Activated CD8-positive, alpha-beta memory T cell treated with anti-CD3 and anti-CD28 coated beads for 1 hour (primary cell): ENCODE measurements around the gene ENOX1.

ENCODE experiments used
- DNase-seq, 2 donors: peaks; one replicate each; pipeline ENCODE4 v3.0.0-alpha.2; 2020; ENCODE audit warnings: low read depth in 1 of 2; ENCODE audit errors: extremely low read depth in 1 of 2

ENOX1 gene

GRCh38 chr13:43749503-43749902, 37.3 kb downstream of the ENOX1 start:
- no peak for DNase-seq

- DNase-seq: no peak
Observed at GRCh38 chr13:43744261-43745031, 42.3 kb downstream of the ENOX1 start.

DNA sequence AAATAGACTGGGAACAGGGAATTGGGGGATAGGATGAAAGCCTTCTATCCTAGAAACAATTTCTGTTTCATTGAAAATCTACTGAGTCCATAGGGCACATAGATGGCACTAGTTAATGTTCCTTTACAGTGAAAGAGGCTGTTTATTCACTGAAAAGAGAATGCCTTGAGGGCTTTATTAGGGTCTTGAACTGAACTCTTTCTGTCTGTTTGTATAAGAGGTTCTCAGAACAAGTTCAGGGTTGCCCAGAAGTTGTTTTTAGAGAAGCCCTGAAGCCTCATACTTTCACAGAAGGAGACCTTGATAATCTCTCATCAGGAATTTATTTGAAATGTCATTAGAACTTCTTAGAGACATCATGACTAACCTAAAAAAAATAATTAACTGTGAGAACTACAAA, 43.9 kb downstream of the ENOX1 start:
- no peak for DNase-seq

- no peak for DNase-seq
Observed at GRCh38 chr13:43737392-43737923, 49.3 kb downstream of the ENOX1 start.

DNA sequence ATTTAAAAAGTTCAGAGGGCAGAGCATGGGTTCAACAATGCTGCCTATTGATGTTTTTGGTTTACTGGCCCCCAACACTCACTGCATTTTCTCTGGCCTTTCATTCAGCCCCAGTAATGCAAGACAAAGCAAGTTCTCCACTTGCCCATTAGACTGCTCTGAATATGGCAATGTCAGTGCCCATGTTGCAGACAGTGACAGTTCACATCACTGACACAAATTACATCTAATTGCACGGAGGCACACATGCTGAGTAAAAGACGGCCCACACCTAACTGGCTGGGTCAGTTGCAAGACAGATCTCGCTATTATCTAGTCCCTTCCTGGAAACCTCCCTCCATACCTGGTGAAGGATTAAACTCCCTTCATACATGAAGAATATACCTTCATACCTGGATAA, 54.0 kb downstream of the ENOX1 start:
- DNase-seq: no peak

DNA sequence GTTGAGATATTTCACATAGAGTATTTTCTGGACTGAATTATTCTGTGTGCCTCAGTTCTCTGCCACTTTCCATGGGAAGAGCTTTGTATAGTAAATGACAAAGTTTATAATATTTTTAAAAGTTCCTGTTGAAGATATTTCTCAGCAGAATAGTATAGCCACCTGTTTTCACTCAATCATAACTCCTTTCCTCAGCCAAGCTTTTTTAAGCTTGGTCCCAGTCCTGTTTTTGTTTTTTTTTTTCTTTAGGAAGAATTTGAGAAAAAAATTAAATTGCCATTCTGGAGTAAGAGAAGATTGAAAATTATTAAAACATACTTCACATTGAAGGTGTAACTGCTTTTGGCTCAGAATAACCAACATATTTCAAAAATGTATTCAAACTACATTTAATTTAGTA, 55.5 kb downstream of the ENOX1 start:
- DNase-seq: no peak

DNA sequence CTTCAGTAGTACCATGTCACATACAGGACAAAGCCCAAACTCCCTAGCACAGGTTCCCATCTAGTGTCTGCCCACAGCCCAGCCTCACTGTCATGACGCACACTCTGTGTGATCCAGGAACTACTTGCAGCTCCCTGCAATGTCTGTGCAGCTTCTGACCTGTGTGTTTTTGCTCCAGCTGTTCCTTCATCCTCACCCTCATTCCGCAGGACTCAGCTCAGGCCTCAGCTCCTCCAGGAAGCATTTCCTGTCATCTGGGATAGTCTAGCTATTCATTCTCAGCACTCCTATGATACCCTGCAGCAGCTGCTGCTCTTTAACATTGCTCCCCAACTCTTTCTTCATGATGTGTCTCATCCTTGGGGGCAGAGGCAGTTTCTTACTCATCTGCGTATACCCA, 56.1 kb downstream of the ENOX1 start:
- DNase-seq: no peak

- DNase-seq: no peak
Observed at GRCh38 chr13:43728421-43728820, 58.4 kb downstream of the ENOX1 start.

- no peak for DNase-seq
Observed at GRCh38 chr13:43727856-43728255, 58.9 kb downstream of the ENOX1 start.

DNA sequence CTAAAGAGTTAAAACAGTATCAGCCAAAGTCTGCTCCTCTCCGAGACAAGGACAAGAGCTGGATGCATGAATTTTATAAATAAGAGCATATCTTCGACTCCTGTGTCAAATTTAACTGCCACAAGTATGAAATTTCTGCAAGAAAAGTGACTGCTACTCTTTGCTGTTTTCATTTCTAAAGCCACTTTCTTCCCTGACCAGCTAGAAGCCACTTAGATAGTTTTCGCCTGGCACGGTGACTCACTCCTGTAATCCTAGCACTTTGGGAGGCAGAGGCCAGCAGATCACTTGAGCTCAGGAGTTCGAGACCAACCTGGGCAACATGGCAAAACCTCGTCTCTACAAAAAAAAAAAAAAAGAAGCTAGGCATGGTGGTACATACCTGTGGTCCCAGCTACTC, 61.3 kb downstream of the ENOX1 start:
- no peak for DNase-seq

DNA sequence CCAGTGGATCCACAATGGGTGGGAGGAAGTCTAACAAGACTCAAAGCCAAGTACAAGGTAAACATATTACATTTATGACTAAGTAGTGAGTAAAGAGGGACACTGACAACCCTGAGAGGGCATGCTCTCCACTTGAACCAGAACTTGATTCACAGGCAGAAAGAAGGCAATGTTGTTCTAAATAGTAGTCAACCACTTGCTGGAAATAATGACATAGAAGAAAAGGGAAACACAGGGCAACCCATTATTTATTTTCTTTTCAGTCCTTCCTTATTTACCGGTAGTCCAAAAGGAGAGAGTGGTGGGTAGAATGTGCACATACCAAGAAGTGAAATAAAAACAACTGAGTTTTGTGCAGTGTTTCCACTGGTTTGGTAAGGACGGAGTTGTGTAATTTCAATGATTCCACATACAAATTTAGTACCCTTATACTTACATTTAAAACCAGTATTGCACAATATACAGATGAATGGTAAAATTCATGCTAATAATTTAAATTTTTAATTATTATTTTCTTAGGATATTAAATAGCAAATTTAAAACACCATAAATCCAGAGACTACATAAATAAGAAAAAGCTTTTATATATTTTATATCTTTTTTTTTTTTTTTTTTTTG, 65.9 kb downstream of the ENOX1 start:
- DNase-seq: no peak

GRCh38 chr13:43698758-43699157, 88.0 kb downstream of the ENOX1 start:
- DNase-seq: no peak

DNA sequence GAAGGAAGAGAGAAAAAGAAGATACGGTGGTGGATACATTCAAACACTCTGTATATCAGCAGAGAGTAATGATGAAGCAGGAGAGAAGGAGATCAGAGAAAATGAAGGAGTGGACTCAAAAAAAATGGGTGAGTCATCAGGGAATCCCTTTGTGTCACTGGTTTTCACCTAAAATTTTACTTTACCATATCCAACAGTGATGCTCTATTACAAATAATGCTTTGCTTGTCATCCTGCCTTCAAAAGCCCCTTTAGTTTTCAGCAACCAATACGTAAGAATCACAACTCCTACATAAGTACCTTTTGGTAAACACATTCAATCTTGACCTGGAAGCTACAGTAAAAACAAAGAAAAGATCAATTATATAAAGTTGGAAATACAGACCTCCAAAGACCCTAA, 88.8 kb downstream of the ENOX1 start:
- DNase-seq: no peak

GRCh38 chr13:43697323-43697722, 89.4 kb downstream of the ENOX1 start:
- DNase-seq: no peak

DNA sequence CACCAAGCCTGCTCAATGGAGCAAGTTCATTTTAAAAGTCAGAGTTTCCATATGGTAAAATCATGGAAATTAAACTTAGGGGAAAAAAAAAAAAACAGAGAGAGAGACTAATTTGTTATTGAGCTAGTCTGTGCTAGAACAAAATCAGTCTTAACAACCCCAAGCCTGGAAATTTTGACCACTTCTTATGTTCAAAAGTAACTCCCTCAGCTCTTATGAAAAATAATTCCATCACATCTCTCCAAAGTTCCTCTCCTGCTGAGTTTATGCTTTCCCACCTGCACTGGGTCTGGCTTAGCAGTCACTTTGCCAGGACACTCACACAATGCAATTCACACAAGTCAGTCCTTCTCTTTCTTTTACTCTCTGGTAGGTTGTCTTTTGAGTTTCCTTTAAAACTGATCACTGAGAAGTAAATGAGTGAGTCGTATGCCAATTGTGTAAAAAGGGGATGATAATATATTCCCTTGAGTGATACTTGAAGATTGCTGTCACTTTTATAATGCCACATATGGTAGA, 92.6 kb downstream of the ENOX1 start:
- no peak for DNase-seq

DNA sequence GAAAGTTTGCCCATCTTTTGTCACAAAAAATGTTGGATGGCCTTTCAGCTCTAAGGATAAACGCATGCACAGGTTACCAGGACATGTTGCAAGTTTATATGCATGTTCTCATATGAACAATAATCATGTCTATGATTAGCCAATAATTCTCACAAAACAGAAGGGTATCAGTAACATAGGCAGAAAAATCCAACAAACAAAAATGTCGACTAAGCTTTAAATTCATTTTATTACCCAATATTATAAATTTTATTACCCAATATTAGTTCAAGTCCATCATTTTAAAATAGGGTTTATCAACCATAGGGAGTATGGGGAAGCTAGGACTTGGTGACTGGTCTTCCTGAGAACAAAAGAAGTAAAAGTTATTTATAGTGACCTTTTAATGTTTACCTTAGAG, 93.1 kb downstream of the ENOX1 start:
- no peak for DNase-seq

GRCh38 chr13:43688227-43688907, 98.4 kb downstream of the ENOX1 start:
- DNase-seq: no peak

- DNase-seq: no peak
Observed at GRCh38 chr13:43687038-43687437, 99.7 kb downstream of the ENOX1 start.

GRCh38 chr13:43686557-43686956, 100.2 kb downstream of the ENOX1 start:
- DNase-seq: no peak

GRCh38 chr13:43684963-43685725, 101.6 kb downstream of the ENOX1 start:
- DNase-seq: no peak

GRCh38 chr13:43682701-43683100, 104.1 kb downstream of the ENOX1 start:
- DNase-seq: no peak
